Stimulated activated CD8-positive, alpha-beta memory T cell treated with anti-CD3 and anti-CD28 coated beads, Interleukin-12 subunit alpha, Interleukin-12 subunit beta, amount 100 ng/mL, for 24 hours (primary cell): Measurements from ENCODE around the gene RGS16.

Experiments used
- DNase-seq: peaks from one replicate; pipeline ENCODE4 v3.0.0-alpha.2; 2020; ENCODE audit errors: extremely low read depth

Gene RGS16

GRCh38 chr1:182629499-182630096 lies 25.4 kb upstream of the RGS16 start:
- DNase-seq, result peak; percentile 44

GRCh38 chr1:182629080-182629479 lies 24.9 kb upstream of the RGS16 start:
- DNase-seq, result no peak

- no peak for DNase-seq
These were observed 24.5 kb upstream of the RGS16 start for GRCh38 chr1:182628657-182629056.

- no peak for DNase-seq
These were observed 23.4 kb upstream of the RGS16 start for GRCh38 chr1:182627622-182628021.

GRCh38 chr1:182626527-182626926 lies 22.3 kb upstream of the RGS16 start:
- no peak for DNase-seq

- no peak for DNase-seq
These were observed 21.7 kb upstream of the RGS16 start for GRCh38 chr1:182625719-182626504.

- DNase-seq, result no peak
These were observed 20.8 kb upstream of the RGS16 start for GRCh38 chr1:182625024-182625423.

- no peak for DNase-seq
These were observed 20.4 kb upstream of the RGS16 start for GRCh38 chr1:182624577-182624976.

GRCh38 chr1:182622901-182623528 lies 18.8 kb upstream of the RGS16 start:
- DNase-seq, result no peak

- no peak for DNase-seq
These were observed 17.7 kb upstream of the RGS16 start for GRCh38 chr1:182621906-182622305.

GRCh38 chr1:182620924-182621585 lies 16.9 kb upstream of the RGS16 start:
- no peak for DNase-seq

- no peak for DNase-seq
These were observed 13.7 kb upstream of the RGS16 start for GRCh38 chr1:182617734-182618351.

GRCh38 chr1:182617014-182617429 lies 12.8 kb upstream of the RGS16 start:
- DNase-seq, result no peak

- DNase-seq, result peak; percentile 59
These were observed 12.2 kb upstream of the RGS16 start for GRCh38 chr1:182616130-182617013.

- DNase-seq, result no peak
These were observed 11.4 kb upstream of the RGS16 start for GRCh38 chr1:182615468-182616129.

- DNase-seq, result no peak
These were observed 10.7 kb upstream of the RGS16 start for GRCh38 chr1:182614796-182615454.

- no peak for DNase-seq
These were observed 7.6 kb upstream of the RGS16 start for GRCh38 chr1:182611787-182612186.

- DNase-seq, result no peak
These were observed 7.1 kb upstream of the RGS16 start for GRCh38 chr1:182611326-182611725.

- no peak for DNase-seq
These were observed 6.5 kb upstream of the RGS16 start for GRCh38 chr1:182610606-182611194.
